PC-9 (cell line): Measurements from ENCODE around the gene ME3.

ENCODE experiments used
- CTCF ChIP-seq: fragments of 200-600 bp; sonication (generic); conservative IDR thresholded peaks from 2 replicates; pipeline ENCODE4 v1.6.1; 2017; ENCODE audit warnings: mixed run types, antibody characterized with exemption, mild to moderate bottlenecking, moderate library complexity
- EZH2 ChIP-seq: fragments of 200-600 bp; sonication (generic); IDR thresholded peaks from 2 replicates; pipeline ENCODE4 v1.8.0; 2017; ENCODE audit warnings: antibody characterized with exemption, low read depth

- TF ChIP-seq CTCF: no peak
- TF ChIP-seq EZH2: no peak
Observed at GRCh38 chr11:86431258-86431657, 241.2 kb downstream of the ME3 start.
